ENCODE measurements around the gene MLEC.

The MLEC gene

GRCh38 chr12:120719496-120720233 lies 32.7 kb downstream of the MLEC start:
- no peak for DNase-seq (ENCODE audit: low read depth)
- TF ChIP-seq CTCF (IDR thresholded peaks at IDR 0.05; ENCODE audit: low read depth, low read length, missing control alignments), result no peak
- no peak overlapping the region for H3K4me3 ChIP-seq (ENCODE audit: low read depth, low read length)

GRCh38 chr12:120720234-120720986 lies 33.5 kb downstream of the MLEC start:
- no peak for TF ChIP-seq CTCF (IDR thresholded peaks at IDR 0.05; ENCODE audit: low read depth, low read length, missing control alignments)
- no peak overlapping the region for H3K4me3 ChIP-seq (ENCODE audit: low read depth, low read length)
- no peak for DNase-seq (ENCODE audit: low read depth)

- DNase-seq (ENCODE audit: low read depth), result no peak
- TF ChIP-seq CTCF (IDR thresholded peaks at IDR 0.05; ENCODE audit: low read depth, low read length, missing control alignments), result no peak
- H3K4me3 ChIP-seq (ENCODE audit: low read depth, low read length), result no peak overlapping the region
Measured at GRCh38 chr12:120720987-120721801, 34.2 kb downstream of the MLEC start.

GRCh38 chr12:120721866-120722265 lies 34.9 kb downstream of the MLEC start:
- H3K4me3 ChIP-seq (ENCODE audit: low read depth, low read length), result no peak overlapping the region
- no peak for DNase-seq (ENCODE audit: low read depth)
- no peak for TF ChIP-seq CTCF (IDR thresholded peaks at IDR 0.05; ENCODE audit: low read depth, low read length, missing control alignments)

- no peak for DNase-seq (ENCODE audit: low read depth)
- TF ChIP-seq CTCF (IDR thresholded peaks at IDR 0.05; ENCODE audit: low read depth, low read length, missing control alignments), result no peak
- no peak overlapping the region for H3K4me3 ChIP-seq (ENCODE audit: low read depth, low read length)
Measured at GRCh38 chr12:120722784-120723183, 35.8 kb downstream of the MLEC start.

GRCh38 chr12:120724720-120725119 lies 37.8 kb downstream of the MLEC start:
- no peak for DNase-seq (ENCODE audit: low read depth)
- TF ChIP-seq CTCF (IDR thresholded peaks at IDR 0.05; ENCODE audit: low read depth, low read length, missing control alignments), result no peak
- H3K4me3 ChIP-seq (ENCODE audit: low read depth, low read length), result no peak overlapping the region
